BLaER1 treated with 17β-estradiol and CSF1 and Interleukin-3, amounts not matched to agents 10 nM and 100 nM (cell line): Measurements from ENCODE around the gene MGP.

Experiments
- H3K27ac ChIP-seq, 11 experiments: shearing (Covaris generic); formaldehyde crosslinking; 2 replicates each; pipeline ENCODE4 v1.8.1; 2022
- H3K27me3 ChIP-seq, 11 experiments: shearing (Covaris generic); formaldehyde crosslinking; 2 replicates each; pipeline ENCODE4 v1.8.1; 2022
- H3K36me3 ChIP-seq, 11 experiments: shearing (Covaris generic); formaldehyde crosslinking; 2 replicates each; pipeline ENCODE4 v1.8.1; 2022
- H3K4me1 ChIP-seq, 10 experiments: shearing (Covaris generic); formaldehyde crosslinking; 2 replicates each; pipeline ENCODE4 v1.8.1; 2022
- H3K4me2 ChIP-seq, 11 experiments: shearing (Covaris generic); formaldehyde crosslinking; 2 replicates each; pipeline ENCODE4 v1.8.1; 2022
- H3K4me3 ChIP-seq, 10 experiments: shearing (Covaris generic); formaldehyde crosslinking; 2 replicates each; pipeline ENCODE4 v1.8.1; 2022
- H3K9ac ChIP-seq, 11 experiments: shearing (Covaris generic); formaldehyde crosslinking; 2 replicates each; pipeline ENCODE4 v1.8.1; 2022
- H3K9me3 ChIP-seq, 11 experiments: shearing (Covaris generic); formaldehyde crosslinking; replicated peaks in 1 of 11; 2 replicates each; pipeline ENCODE4 v1.8.1; 2022
- H4K20me1 ChIP-seq, 11 experiments: shearing (Covaris generic); formaldehyde crosslinking; 2 replicates each; pipeline ENCODE4 v1.8.1; 2022
- Cebpa-rat ChIP-seq, 11 experiments: shearing (Covaris generic); IDR thresholded peaks; 2 replicates each; pipeline ENCODE4 v1.8.1; 2022

MGP gene

DNA sequence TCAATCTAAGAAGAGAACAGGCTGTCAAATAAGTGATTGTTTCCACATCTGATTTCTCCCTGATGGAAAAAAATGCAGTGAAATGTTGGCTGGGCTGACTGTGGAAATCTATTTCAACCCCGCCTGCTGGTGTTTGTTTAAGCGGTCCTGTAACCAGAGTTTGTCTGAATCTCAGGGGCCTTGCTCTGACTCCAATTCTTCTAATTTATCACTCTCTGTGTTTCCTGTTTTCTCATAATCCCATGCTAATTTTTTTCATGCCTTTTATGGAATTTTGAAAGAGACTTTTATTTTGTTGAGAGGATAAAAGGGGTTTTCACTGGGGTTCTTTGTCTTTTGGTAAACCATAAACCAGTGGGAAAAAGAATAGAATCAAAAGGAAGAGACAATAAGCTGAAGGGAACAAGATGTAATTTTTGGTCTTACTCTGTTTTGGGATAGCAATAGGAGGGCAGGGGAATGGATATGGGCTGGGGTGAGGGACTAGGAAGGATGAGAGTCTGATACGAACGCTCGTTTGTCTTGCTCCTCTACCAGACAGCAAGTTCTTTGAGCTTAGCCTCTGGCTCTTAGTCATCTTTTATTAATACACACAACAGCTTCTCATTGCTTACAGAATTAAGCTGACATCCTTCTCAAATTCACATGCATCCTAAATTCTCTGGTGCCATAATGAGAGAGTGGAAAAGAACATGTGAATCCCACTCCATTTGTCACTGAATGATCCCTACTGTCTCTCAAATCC is 8.0 kb upstream of the MGP start:
- TF ChIP-seq Cebpa-rat (IDR thresholded peaks at IDR 0.05), result no peak
- Histone ChIP-seq H3K27me3 (no peaks in the 10 kb centered on the region), H3K9me3 (no peaks in the 10 kb centered on the region), H4K20me1 (no peaks in the 10 kb centered on the region), H3K9ac (no peak overlapping the region), H3K27ac (no peak overlapping the region), H3K4me3 (no peak overlapping the region), H3K4me2 (no peak overlapping the region), H3K4me1 (no peaks in the 10 kb centered on the region), H3K36me3 (no peaks in the 10 kb centered on the region)

DNA sequence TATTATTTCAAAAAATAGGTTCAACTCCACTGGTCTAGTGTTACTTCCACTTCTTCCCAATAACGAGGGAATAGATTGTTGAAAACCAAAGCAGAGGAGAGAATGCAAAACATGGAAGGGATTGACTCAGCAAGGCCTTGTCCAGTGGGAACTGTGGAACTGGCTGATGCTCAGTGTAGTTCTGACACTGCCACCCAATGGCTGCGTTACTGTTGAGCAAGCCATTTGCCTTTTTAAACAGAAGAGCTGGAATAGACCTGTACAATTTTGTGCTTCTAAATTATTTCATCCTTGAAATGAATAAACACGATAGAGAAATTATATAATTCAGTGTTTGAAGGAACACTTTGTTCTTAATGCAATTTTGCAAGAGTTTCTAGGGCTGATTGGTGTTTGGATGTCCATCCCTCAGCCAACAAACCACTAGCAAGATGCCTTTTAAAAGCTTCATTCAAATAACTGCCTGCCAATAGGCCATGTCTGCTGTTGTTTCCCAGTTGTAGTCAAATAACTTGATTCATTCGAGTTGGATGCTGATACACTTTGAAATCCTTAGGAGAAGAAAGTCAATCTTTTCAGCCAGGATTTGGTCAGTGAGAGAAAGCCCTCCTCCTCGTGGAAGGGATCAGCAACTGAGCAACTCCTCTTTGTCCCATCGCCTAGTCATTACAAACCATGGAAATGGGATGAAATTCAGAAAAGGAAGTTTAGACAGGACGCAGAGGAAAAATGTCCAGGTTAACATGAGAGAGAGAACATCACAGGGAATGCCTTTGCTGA is 7.3 kb upstream of the MGP start:
- no peak overlapping the region for H3K27ac ChIP-seq
- no peak overlapping the region for H3K4me3 ChIP-seq
- H3K9me3 ChIP-seq, result no peaks in the 10 kb centered on the region
- H3K4me2 ChIP-seq, result no peak overlapping the region
- no peaks in the 10 kb centered on the region for H3K36me3 ChIP-seq
- H3K9ac ChIP-seq, result no peak overlapping the region
- H3K4me1 ChIP-seq, result no peaks in the 10 kb centered on the region
- no peak for TF ChIP-seq Cebpa-rat (IDR thresholded peaks at IDR 0.05)
- H4K20me1 ChIP-seq, result no peaks in the 10 kb centered on the region
- H3K27me3 ChIP-seq, result no peaks in the 10 kb centered on the region

DNA sequence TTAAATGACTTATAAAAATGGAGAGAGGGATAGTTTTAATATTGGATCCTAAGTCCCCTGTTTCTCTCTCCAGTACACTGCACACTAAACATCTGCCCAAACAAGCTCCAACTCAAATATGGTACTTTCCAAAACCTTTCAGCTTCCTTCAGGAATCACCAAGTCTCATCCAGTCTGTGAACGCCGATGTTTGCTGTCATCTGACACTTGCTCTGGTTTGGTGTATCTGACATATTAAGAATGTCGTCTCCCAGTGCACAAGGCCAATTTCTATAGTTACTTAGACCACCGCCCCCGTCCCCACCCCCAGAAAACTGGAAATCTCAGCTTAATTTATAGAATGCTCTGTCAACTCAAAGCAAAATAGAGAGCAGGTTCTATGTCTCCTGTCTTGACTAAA is 5.0 kb upstream of the MGP start:
- H3K4me3 ChIP-seq, result no peak overlapping the region
- no peaks in the 10 kb centered on the region for H4K20me1 ChIP-seq
- H3K4me1 ChIP-seq, result peaks cover 0 to 2% (median 0%) of the 10 kb centered on the region in 10 experiments; a peak in 2 of 20 replicates
- H3K9me3 ChIP-seq, result no peaks in the 10 kb centered on the region
- no peaks in the 10 kb centered on the region for H3K27me3 ChIP-seq
- no peaks in the 10 kb centered on the region for H3K36me3 ChIP-seq
- H3K27ac ChIP-seq, result no peak overlapping the region
- H3K4me2 ChIP-seq, result no peak overlapping the region
- H3K9ac ChIP-seq, result no peak overlapping the region
- no peak for TF ChIP-seq Cebpa-rat (IDR thresholded peaks at IDR 0.05)

- Histone ChIP-seq H3K4me2 (no peak overlapping the region), H3K9me3 (peaks cover 0 to 3% (median 0%) of the 10 kb centered on the region in 11 experiments; a peak in 1 of 22 replicates), H3K4me3 (no peak overlapping the region)
These were observed 617 bp upstream of the MGP start for GRCh38 chr12:14886271-14886670.

GRCh38 chr12:14884458-14884878 is 1.2 kb downstream of the MGP start:
- Histone ChIP-seq H3K9ac (peak overlapping the region in 3 of 11 experiments; percentile 4 to 19 (median 6); a peak in 2 of 22 replicates), H3K27me3 (no peaks in the 10 kb centered on the region), H3K9me3 (peaks cover 0 to 15% (median 7%) of the 10 kb centered on the region in 11 experiments; a peak in 12 of 22 replicates), H3K27ac (no peak overlapping the region), H3K4me2 (peak overlapping the region; percentile 50 to 79 (median 70); a peak in 21 of 22 replicates), H3K4me3 (0 out of 20 replicates have a peak overlapping the region, but pooled peaks of 1 of the 10 experiments have one; percentile 0), H3K4me1 (peaks cover 15 to 36% (median 29%) of the 10 kb centered on the region in 10 experiments), H3K36me3 (no peaks in the 10 kb centered on the region), H4K20me1 (no peaks in the 10 kb centered on the region)
- no peak for TF ChIP-seq Cebpa-rat (IDR thresholded peaks at IDR 0.05)

More at GRCh38 chr12:14886271-14886670, 617 bp upstream of the MGP start:
- H3K9ac ChIP-seq, result no peak overlapping the region
- TF ChIP-seq Cebpa-rat (IDR thresholded peaks at IDR 0.05), result no peak
- no peak overlapping the region for H3K27ac ChIP-seq
- no peaks in the 10 kb centered on the region for H3K27me3 ChIP-seq
- no peaks in the 10 kb centered on the region for H3K36me3 ChIP-seq
- H4K20me1 ChIP-seq, result no peaks in the 10 kb centered on the region
- H3K4me1 ChIP-seq, result peaks cover 8 to 26% (median 21%) of the 10 kb centered on the region in 10 experiments

- no peaks in the 10 kb centered on the region for H3K36me3 ChIP-seq
- TF ChIP-seq Cebpa-rat (IDR thresholded peaks at IDR 0.05), result no peak
- H3K4me3 ChIP-seq, result no peak overlapping the region
- H3K27me3 ChIP-seq, result no peaks in the 10 kb centered on the region
- H4K20me1 ChIP-seq, result no peaks in the 10 kb centered on the region
- H3K4me1 ChIP-seq, result peaks cover 15 to 36% (median 29%) of the 10 kb centered on the region in 10 experiments
- no peak overlapping the region for H3K9ac ChIP-seq
- H3K4me2 ChIP-seq, result peak overlapping the region in 9 of 11 experiments; percentile 4 to 77 (median 17); a peak in 10 of 22 replicates
- no peak overlapping the region for H3K27ac ChIP-seq
- peaks cover 0 to 17% (median 11%) of the 10 kb centered on the region in 11 experiments; a peak in 12 of 22 replicates for H3K9me3 ChIP-seq
These were observed 2.0 kb downstream of the MGP start for GRCh38 chr12:14883686-14884085.

DNA sequence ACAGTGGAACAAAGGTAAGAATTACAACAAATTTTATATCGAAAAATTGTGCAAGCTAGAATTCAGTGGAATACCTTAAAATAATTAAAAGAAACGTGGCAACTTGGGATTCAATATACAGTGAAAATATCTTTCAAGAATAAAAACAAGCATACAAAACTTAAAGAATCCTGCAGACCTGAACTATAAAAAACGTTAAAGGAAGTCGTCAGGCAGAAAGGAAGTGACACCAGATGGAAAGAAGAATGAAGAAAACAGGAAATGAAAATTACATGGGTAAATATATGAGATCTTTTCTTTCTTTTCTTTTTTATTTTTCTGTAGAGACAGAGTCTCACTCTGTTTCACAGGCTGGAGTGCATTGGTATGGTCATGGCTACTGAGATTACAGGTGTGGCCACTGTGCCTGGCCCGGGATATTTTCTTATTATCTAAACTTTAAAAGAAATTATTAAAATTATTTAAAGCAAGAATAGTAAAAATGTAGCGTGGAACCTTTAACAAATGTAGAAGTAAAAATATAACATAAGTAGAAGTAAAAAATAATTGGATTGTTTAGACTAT is 4.7 kb downstream of the MGP start:
- Histone ChIP-seq H3K9me3 (peaks cover 0 to 17% (median 11%) of the 10 kb centered on the region in 11 experiments; a peak in 12 of 22 replicates), H3K4me1 (peaks cover 15 to 36% (median 29%) of the 10 kb centered on the region in 10 experiments), H3K4me3 (no peak overlapping the region; a peak in 1 of 20 replicates), H3K36me3 (no peaks in the 10 kb centered on the region), H3K27ac (peak overlapping the region in 4 of 11 experiments; percentile 17 to 50 (median 42); a peak in 4 of 22 replicates), H3K27me3 (no peaks in the 10 kb centered on the region), H4K20me1 (no peaks in the 10 kb centered on the region), H3K4me2 (peak overlapping the region in 10 of 11 experiments; percentile 30 to 67 (median 46); a peak in 17 of 22 replicates), H3K9ac (no peak overlapping the region)
- no peak for TF ChIP-seq Cebpa-rat (IDR thresholded peaks at IDR 0.05)

- Histone ChIP-seq H4K20me1 (no peaks in the 10 kb centered on the region), H3K27ac (no peak overlapping the region), H3K4me2 (no peak overlapping the region), H3K9me3 (peaks cover 0 to 17% (median 11%) of the 10 kb centered on the region in 11 experiments; a peak in 12 of 22 replicates), H3K36me3 (no peaks in the 10 kb centered on the region), H3K4me1 (peaks cover 8 to 23% (median 18%) of the 10 kb centered on the region in 10 experiments), H3K4me3 (no peak overlapping the region), H3K27me3 (no peaks in the 10 kb centered on the region), H3K9ac (no peak overlapping the region)
- TF ChIP-seq Cebpa-rat (IDR thresholded peaks at IDR 0.05), result no peak
These were observed 6.3 kb downstream of the MGP start for GRCh38 chr12:14879222-14879933.
